ENCODE results near the gene SUPT3H.

The SUPT3H gene

DNA sequence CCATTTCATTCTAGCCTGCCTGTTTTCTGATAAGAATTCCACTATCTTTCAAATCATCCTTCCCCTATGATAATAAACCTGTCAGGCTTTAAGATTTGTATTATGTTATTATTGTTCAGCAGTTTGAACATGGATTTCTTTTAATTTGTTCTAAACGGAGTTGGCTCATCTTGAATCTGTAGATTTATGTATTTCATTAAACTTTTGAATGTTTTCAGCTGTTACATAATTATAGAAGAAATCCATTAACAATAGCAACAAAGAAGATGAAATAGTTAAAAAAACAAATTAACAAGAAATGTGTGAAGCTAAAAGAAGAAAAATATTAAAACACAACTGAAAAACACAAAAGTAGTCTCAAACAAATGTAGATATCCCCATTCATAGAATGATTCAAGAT lies 273.3 kb downstream of the SUPT3H start:
- DNase-seq (ENCODE audit: insufficient read length, low spot score) (no peak), FAIRE-seq (peak; percentile 63)
- TF ChIP-seq, protein P1, sequence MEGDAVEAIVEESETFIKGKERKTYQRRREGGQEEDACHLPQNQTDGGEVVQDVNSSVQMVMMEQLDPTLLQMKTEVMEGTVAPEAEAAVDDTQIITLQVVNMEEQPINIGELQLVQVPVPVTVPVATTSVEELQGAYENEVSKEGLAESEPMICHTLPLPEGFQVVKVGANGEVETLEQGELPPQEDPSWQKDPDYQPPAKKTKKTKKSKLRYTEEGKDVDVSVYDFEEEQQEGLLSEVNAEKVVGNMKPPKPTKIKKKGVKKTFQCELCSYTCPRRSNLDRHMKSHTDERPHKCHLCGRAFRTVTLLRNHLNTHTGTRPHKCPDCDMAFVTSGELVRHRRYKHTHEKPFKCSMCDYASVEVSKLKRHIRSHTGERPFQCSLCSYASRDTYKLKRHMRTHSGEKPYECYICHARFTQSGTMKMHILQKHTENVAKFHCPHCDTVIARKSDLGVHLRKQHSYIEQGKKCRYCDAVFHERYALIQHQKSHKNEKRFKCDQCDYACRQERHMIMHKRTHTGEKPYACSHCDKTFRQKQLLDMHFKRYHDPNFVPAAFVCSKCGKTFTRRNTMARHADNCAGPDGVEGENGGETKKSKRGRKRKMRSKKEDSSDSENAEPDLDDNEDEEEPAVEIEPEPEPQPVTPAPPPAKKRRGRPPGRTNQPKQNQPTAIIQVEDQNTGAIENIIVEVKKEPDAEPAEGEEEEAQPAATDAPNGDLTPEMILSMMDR (IDR thresholded peaks at IDR 0.05; ENCODE audit: insufficient read depth, missing control alignments), result no peak

DNA sequence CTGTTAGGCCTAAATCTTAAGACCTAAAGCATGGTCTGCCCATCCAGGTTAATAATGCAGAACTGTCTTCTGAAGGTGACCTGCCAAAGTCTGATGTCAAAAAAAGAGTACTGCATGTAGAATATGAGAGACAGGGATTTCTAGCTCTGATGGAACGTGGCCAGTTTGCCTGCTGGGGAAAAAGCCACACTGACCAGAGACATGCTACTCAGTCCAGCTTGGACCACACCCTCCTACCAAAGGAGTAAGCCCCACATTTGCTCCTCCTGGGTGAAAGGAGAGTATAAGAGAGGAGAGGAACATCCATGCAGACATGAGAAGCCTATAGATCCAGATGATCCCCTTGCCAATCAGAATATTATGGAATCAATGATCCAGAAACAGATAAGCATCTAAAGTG lies 279.5 kb downstream of the SUPT3H start:
- FAIRE-seq (no peak), DNase-seq (ENCODE audit: insufficient read length, low spot score) (no peak)
- TF ChIP-seq, protein P1 (IDR thresholded peaks at IDR 0.05; ENCODE audit: insufficient read depth, missing control alignments), result no peak

- TF ChIP-seq, protein P1 (IDR thresholded peaks at IDR 0.05; ENCODE audit: insufficient read depth, missing control alignments), result no peak
- peak; percentile 80 for FAIRE-seq
- DNase-seq (ENCODE audit: insufficient read length, low spot score), result no peak
Observed at GRCh38 chr6:45094831-45095230, 282.9 kb downstream of the SUPT3H start.

DNA sequence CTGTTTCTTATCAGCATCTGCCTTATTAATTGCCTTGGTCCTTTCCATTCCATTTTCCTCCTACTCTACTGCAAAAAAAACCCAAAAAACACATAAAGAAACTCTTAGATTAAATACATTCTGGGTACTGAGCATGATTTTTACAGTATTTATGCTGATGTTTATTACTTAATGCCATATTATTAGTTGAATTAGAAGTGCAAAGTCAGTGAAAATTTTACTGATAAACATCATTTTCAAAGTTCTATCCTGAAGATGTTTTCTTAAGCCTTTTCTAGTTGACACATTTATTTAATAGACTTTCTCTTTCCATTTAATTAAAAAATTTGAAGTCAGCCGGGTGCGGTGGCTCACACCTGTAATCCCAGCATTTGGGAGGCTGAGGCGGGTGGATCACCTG lies 285.6 kb downstream of the SUPT3H start:
- FAIRE-seq (no peak), DNase-seq (ENCODE audit: insufficient read length, low spot score) (no peak)
- TF ChIP-seq, protein P1 (IDR thresholded peaks at IDR 0.05; ENCODE audit: insufficient read depth, missing control alignments), result no peak

DNA sequence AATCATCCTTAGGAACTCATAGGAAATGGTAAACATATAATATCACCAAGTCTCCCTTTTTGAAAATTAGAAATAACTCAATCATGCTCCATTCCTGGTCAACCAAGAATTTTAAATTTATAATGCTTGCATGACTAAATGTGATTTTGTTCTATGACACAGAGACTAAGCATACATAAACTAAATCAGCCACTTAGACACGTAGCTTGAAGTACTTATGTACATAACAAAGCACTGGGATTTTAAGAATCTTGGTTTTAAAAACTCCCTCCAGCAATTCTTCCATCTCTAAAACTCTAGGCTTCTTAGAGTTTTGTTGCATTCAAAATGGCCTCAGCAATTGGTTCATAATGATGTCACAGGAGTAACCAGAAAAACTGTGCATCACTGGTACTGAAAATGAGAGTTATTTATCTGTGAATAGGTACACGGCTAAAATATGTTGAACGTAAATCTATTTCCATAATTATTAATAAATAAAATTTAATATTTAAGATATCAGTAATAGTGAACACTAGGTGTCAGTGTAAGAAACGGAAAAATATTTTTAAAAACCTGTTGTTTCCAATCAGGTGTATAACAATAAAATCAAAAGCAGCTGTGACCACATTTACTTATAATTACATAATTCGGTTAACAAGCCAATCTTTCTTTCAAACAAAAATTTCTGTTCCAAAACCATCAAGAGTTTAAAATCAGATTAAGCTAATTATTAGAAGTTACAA lies 291.2 kb downstream of the SUPT3H start:
- TF ChIP-seq, protein P1 (IDR thresholded peaks at IDR 0.05; ENCODE audit: insufficient read depth, missing control alignments), result no peak
- no peak for DNase-seq (ENCODE audit: insufficient read length, low spot score)
- FAIRE-seq, result no peak

- TF ChIP-seq, protein P1 (IDR thresholded peaks at IDR 0.05; ENCODE audit: insufficient read depth, missing control alignments), result no peak
- no peak for DNase-seq (ENCODE audit: insufficient read length, low spot score)
- no peak for FAIRE-seq
Observed at GRCh38 chr6:45084257-45084656, 293.5 kb downstream of the SUPT3H start.

GRCh38 chr6:45082091-45082490 lies 295.6 kb downstream of the SUPT3H start:
- FAIRE-seq (no peak), DNase-seq (ENCODE audit: insufficient read length, low spot score) (no peak)
- TF ChIP-seq, protein P1 (IDR thresholded peaks at IDR 0.05; ENCODE audit: insufficient read depth, missing control alignments), result no peak
